ENCODE data around the gene RHO. TPM values are rescaled to one million over a fixed set of nuclear protein-coding genes. Genes with fewer than 3 reads are reported as not detected.

The RHO gene
- total RNA-seq, 1 donor from 2014 or later, result not detected

- DNase-seq (ENCODE audit: low spot score), result no peak
Measured at GRCh38 chr3:129558772-129559564, 30.5 kb downstream of the RHO start.

GRCh38 chr3:129559565-129560079 is 31.2 kb downstream of the RHO start:
- DNase-seq (ENCODE audit: low spot score), result no peak

- no peak for DNase-seq (ENCODE audit: low spot score)
Measured at GRCh38 chr3:129560269-129560787, 31.9 kb downstream of the RHO start.

DNA sequence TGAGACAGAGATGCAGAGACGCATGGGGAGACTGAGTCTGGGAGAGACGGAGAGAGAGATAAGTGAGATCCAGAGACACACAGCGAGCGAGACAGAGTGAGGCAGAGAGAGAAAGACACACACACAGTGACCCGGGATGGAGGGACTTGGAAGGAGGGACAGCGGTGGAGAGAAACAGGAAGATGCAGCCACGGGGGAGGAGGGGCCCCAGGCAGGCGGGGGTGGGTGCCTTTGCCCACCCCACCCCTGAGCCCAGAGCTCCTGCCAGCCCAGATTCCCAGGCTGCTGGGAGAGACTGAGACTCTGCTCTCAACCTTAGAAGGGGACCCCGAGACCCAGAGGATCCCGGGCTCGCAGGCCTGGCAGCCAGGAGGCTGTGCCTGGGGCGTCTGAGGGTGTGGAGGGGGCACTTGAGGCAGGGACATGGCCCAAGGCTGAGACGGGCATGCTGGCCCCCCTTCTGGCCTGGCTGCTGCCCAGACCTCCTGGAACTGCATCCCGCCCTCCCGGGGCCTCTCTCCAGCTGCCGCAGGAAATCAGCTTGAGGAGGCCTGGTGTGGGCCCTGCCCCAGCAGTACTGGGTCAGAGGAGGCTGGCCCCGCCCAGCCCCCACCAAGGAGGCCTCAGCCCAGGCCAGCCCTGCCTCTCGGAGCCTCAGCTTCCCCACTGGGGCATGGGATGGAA is 32.6 kb downstream of the RHO start:
- DNase-seq (ENCODE audit: low spot score), result peak; percentile 92

- no peak for DNase-seq (ENCODE audit: low spot score)
Measured at GRCh38 chr3:129561619-129562248, 33.3 kb downstream of the RHO start.

GRCh38 chr3:129562803-129563202 is 34.4 kb downstream of the RHO start:
- no peak for DNase-seq (ENCODE audit: low spot score)

DNA sequence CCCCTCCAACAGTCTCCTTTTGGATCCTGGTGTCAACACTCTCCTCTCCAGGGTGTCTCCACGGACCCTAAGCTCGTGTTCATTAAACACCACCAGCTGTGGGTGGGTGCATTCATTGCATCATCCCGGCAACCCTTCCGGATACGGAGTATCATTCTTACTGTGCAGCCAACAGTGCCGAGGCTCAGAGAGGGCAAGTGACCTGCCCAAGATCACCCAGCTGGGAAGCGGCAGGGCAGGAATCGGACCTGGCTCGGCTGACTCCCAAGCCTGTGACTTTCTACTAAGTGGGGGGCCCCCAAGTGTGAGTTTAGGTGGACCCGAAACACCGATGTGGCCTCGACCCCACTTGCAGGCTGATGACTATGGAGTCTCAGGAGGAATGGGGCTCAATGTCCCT is 34.9 kb downstream of the RHO start:
- no peak for DNase-seq (ENCODE audit: low spot score)

DNA sequence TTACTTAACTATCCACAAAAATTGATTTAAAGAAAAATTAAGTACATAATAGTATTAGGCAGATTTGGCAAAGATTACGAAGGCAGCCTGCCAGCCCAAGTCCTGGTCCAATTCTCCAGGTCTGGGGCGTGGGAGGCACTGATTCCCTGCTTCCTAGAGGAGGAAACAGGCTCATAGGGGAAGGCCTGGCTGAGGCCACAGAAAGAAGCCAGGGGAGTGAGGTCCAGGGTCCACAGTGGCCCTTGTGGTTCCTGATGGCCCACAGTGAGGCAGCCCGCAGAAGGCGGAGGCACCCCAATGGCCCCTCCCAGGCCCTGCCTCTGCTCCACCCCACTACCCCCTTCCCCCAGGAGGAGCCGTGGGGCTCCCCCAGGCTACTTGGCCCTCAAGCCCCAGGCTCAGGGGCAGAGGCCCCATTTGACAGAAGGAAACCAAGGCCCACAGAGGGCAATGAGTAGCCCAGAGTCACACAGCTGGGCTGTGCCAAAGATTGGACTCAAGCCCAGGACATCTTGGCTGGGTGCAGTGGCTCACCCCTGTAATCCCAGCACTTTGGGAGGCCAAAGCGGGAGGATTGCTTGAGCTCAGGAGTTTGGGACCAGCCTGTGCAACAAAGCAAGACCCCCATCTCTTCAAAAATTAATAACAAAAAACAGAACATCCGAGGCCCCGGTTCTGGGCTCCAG is 35.6 kb downstream of the RHO start:
- no peak for DNase-seq (ENCODE audit: low spot score)

- DNase-seq (ENCODE audit: low spot score), result no peak
Measured at GRCh38 chr3:129564981-129565644, 36.7 kb downstream of the RHO start.

DNA sequence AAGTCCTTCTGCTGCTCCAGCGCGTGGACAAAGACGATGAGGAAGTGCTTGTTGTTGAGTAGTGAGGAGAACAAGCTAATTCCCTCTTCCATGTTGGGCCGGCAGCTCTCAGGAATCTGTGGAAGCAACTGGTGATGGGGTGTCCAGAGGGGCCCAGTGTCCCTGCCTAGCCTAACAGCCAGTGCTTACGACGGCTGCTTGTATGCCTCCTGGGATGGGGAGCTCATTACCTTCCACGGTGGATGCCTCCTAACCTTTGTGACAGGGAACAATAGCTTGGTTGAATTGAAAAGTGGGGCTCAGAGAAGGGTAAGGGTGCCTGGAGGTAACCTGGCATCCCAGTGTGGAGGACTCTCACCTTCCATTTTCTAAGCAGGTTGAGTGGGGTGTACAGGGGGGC is 37.5 kb downstream of the RHO start:
- no peak for DNase-seq (ENCODE audit: low spot score)

- DNase-seq (ENCODE audit: low spot score), result no peak
Measured at GRCh38 chr3:129567176-129567705, 38.8 kb downstream of the RHO start.

GRCh38 chr3:129567939-129568338 is 39.5 kb downstream of the RHO start:
- no peak for DNase-seq (ENCODE audit: low spot score)

- DNase-seq (ENCODE audit: low spot score), result no peak
Measured at GRCh38 chr3:129569856-129570255, 41.4 kb downstream of the RHO start.

DNA sequence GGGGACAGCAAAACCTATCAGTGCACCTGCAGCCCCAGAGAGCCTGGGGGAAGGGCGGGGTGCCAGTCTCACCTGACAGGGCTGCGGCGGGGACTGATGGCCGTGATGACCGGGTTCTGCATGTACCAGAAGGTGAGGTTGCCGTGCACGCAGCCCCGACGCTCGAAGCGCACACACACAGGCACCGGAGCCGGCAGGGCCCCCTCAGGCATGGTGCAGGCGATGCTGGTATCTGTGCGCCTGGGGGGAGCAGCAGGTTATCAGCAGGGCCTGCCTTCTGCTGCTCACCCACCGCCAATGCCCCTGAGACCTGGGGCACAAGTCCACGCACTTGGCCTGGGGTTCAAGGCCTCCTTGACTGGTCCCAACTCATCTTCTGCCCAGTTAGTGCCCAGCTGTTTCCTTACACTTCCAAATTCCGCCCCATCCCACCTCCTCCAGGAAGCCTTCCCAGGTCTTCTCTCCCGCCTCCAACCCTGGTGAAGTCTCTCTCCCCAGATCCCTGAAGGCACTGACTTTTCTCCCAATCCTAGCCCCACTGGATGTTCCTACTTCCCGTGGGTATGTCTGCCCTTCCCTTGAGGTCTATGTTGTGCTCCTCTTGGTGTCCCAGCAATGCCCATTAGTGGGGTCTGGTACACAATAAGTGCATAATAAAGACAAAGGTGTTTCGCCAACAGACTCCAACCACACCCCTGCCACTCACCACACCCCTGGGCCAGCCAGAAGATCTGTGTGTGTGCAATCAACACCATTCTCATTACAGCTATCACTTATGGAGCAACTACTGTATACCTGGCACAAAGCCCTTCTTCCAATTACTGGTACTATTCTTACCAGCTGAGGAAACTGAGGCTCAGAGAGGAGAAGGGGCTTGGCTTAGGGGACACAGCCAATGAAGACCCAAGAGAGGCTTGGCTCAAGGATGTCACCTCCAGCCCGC is 43.4 kb downstream of the RHO start:
- no peak for DNase-seq (ENCODE audit: low spot score)

DNA sequence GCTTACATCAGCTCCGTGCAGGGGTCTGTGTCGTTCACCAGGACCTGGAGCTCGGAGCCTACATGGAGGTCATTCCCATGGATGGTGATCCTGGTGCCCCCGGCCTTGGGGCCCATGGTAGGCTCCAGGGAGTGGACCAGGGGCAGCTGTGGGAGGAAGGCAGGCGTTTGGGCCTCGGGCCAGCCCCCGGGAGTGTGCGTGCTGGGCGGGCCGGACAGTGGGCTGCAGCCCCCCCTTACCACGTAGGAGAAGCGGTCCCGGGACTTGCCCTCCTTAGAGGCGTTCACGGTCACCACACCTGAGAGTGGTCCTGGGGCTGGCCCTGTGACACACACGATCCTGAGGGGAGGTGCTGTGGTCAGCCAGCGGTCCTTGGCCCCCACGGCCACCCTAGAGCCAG is 44.2 kb downstream of the RHO start:
- no peak for DNase-seq (ENCODE audit: low spot score)

GRCh38 chr3:129573493-129573892 is 45.1 kb downstream of the RHO start:
- no peak for DNase-seq (ENCODE audit: low spot score)

- no peak for DNase-seq (ENCODE audit: low spot score)
Measured at GRCh38 chr3:129574206-129574605, 45.8 kb downstream of the RHO start.

DNA sequence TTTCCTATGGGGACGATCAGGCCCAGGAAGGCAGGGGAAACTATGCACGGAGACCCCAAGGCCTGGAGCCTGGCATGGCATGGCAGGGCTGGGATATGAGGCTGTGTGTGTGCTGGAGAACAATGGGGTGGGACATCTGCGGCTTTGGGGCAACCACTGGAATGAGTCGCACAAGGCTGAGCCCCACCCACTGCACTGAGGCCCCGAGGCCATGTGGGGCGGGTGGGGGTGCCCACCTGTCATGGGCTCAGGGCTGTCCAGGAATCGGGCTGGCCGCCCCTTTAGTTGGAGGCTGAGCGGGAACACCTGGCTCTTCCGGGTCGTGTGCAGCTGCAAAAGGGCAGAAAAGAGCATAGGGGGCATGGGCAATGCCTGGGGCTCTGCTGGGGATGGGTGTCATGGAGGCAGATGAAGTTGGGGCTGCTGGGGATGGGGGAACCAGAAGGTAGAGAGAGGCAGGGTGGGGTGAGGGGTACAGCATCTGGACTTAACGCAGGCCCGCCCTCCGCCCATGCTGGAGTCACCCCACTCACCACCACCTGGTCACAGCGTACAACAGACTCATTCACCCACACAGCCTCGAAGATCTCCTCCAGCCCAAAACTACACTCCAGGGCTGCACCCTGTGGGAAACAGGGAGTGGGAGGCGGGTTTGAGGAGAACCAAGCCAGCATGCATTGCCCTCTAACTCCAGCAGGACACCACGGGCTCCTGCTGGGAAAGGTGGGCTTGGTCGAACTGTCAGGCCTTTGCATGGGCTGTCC is 47.0 kb downstream of the RHO start:
- DNase-seq (ENCODE audit: low spot score), result no peak

GRCh38 chr3:129575997-129576384 is 47.6 kb downstream of the RHO start:
- DNase-seq (ENCODE audit: low spot score), result no peak

Data from mesenteric fat pad (tissue), 1 donor.